Kidney (tissue), 14 donors: ENCODE measurements around the gene KIF21A. TPM values are rescaled to one million over a fixed set of nuclear protein-coding genes. Genes with fewer than 3 reads are reported as not detected.

Experiments
- DNase-seq, 5 donors: peaks; one replicate each; pipeline ENCODE4 v3.0.0-alpha.2; 2013 to 2020
- FAIRE-seq: peaks from 2 replicates; lab custom pipeline; 2012; peaks lifted over from hg19 to GRCh38; lab: Jason Lieb, UNC
- H3K27ac ChIP-seq, 2 donors: one replicate each; pipeline ENCODE4 v1.7.0; 2013; ENCODE audit warnings: low read depth in 2 of 2, low read length in 2 of 2, inconsistent platforms in 1 of 2
- H3K27me3 ChIP-seq: one replicate; pipeline ENCODE4 v1.7.1; 2013; ENCODE audit warnings: low read length, inconsistent platforms; ENCODE audit not compliant: control insufficient read depth, insufficient read depth
- H3K36me3 ChIP-seq, 3 donors: one replicate each; pipeline versions ENCODE4 v1.7.0 to v1.7.1; 2013; ENCODE audit warnings: low read length in 3 of 3, control low read depth in 1 of 3, inconsistent platforms in 1 of 3; ENCODE audit not compliant: insufficient read depth in 3 of 3, control insufficient read depth in 2 of 3
- H3K4me1 ChIP-seq, 3 donors: one replicate each; pipeline versions ENCODE4 v1.7.0 to v1.7.1; 2013; ENCODE audit warnings: low read length in 3 of 3, inconsistent platforms in 1 of 3, low read depth in 1 of 3; ENCODE audit not compliant: control insufficient read depth in 2 of 3, insufficient read depth in 2 of 3
- H3K4me3 ChIP-seq, 3 donors: one replicate each; pipeline versions ENCODE4 v1.7.0 to v1.8.1; 2013; ENCODE audit warnings: low read length in 3 of 3, control low read depth in 1 of 3, inconsistent platforms in 1 of 3
- H3K9ac ChIP-seq, 3 donors: one replicate each; pipeline versions ENCODE4 v1.7.0 to v1.7.1; 2013; ENCODE audit warnings: low read length in 3 of 3, control low read depth in 1 of 3, inconsistent platforms in 1 of 3
- H3K9me3 ChIP-seq, 3 donors: one replicate each; pipeline versions ENCODE4 v1.7.0 to v1.7.1; 2013; ENCODE audit warnings: low read length in 3 of 3, control low read depth in 1 of 3, inconsistent platforms in 1 of 3; ENCODE audit not compliant: control insufficient read depth in 2 of 3, insufficient read depth in 1 of 3
- CTCF ChIP-seq: IDR thresholded peaks from 3 replicates; pipeline ENCODE4 v1.5.1; 2012; ENCODE audit warnings: mild to moderate bottlenecking, moderate library complexity, borderline replicate concordance; ENCODE audit not compliant: insufficient read depth; ENCODE audit errors: extremely low read depth
- intact Hi-C: fragments of 100-400 bp; cut with DNase I; formaldehyde crosslinking; loops from one replicate; pipeline ENCODE4 v1.11.1; 2022
- polyA plus RNA-seq: library from polyadenylated mRNA; stranded (reverse); fragments of 350-450 nt; fragmentation: Illumina TruSeq; extraction: RNeasy Lipid Tissue Mini Kit (QIAGEN cat#74804); gene quantifications from one replicate; pipeline ENCODE4 v1.2.3, GENCODE V29; 2014; ENCODE audit warnings: low read depth, low replicate concordance; ENCODE audit not compliant: insufficient read depth
- total RNA-seq: library from RNA; stranded (reverse); fragmentation: NEBNext Ultra II Directional; extraction: Animal tissue kit (Norgen Biotek cat#: 25700); gene quantifications from one replicate; pipeline ENCODE4 v1.2.1, GENCODE V29; 2021
- donor health status: control.
- donor health status: control.
- donor health status: control.
- donor health status: control.
- donor health status: control.
- donor health status: DM: yes; HTN: yes; CAD: no.
- donor health status: Normal renal cell carcinoma (clear cell type).

Gene KIF21A
- total and polyA plus RNA-seq, 2 donors from 2014 or later = 16.8 to 25.7 TPM

- no peak for FAIRE-seq
- no peak overlapping the region for H3K4me3 ChIP-seq
- H3K27ac ChIP-seq = no peak overlapping the region
- H3K9ac ChIP-seq = no peak overlapping the region
- no peaks in the 10 kb centered on the region for H3K9me3 ChIP-seq
- H3K4me1 ChIP-seq = no peaks in the 10 kb centered on the region
- no peaks in the 10 kb centered on the region for H3K27me3 ChIP-seq
- intact Hi-C loops = no loop called here
- no peaks in the 10 kb centered on the region for H3K36me3 ChIP-seq
- DNase-seq = no peak
- TF ChIP-seq CTCF = no peak
These were observed 11.7 kb downstream of the KIF21A start for GRCh38 chr12:39431002-39431796.

GRCh38 chr12:39429809-39430208 lies 13.1 kb downstream of the KIF21A start:
- H3K9ac ChIP-seq = no peak overlapping the region
- H3K27ac ChIP-seq = no peak overlapping the region
- H3K27me3 ChIP-seq = no peaks in the 10 kb centered on the region
- no peaks in the 10 kb centered on the region for H3K9me3 ChIP-seq
- TF ChIP-seq CTCF = no peak
- no peak for FAIRE-seq
- H3K4me1 ChIP-seq = no peaks in the 10 kb centered on the region
- H3K36me3 ChIP-seq = no peaks in the 10 kb centered on the region
- H3K4me3 ChIP-seq = no peak overlapping the region
- DNase-seq = no peak
- intact Hi-C loops = no loop called here

GRCh38 chr12:39427360-39427808 lies 15.5 kb downstream of the KIF21A start:
- no peaks in the 10 kb centered on the region for H3K36me3 ChIP-seq
- H3K4me3 ChIP-seq = no peak overlapping the region
- H3K9ac ChIP-seq = no peak overlapping the region
- H3K27me3 ChIP-seq = no peaks in the 10 kb centered on the region
- no peaks in the 10 kb centered on the region for H3K9me3 ChIP-seq
- intact Hi-C loops = no loop called here
- TF ChIP-seq CTCF = no peak
- H3K4me1 ChIP-seq = no peaks in the 10 kb centered on the region
- H3K27ac ChIP-seq = no peak overlapping the region
- DNase-seq (no peak), FAIRE-seq (no peak)
